GM19238 (cell line): ENCODE results near the gene TBRG4.
"Not testable (repeated sequence)": the region's sequence is repeated elsewhere in the genome, so short reads cannot be mapped to it uniquely, and the experiment has no call there.

Source experiments
- DNase-seq: peaks from one replicate; pipeline ENCODE4 v3.0.0; 2011; ENCODE audit warnings: low spot score; ENCODE audit not compliant: insufficient read length

Gene TBRG4

GRCh38 chr7:45111298-45112223 lies at the start of gene TBRG4:
Gene TBRG4, minus strand, starts transcription at chr7:45111697. Its CDS starts 2,460 bp downstream, at chr7:45109237.
- peak; percentile 92 for DNase-seq

- DNase-seq, result no peak
Measured at GRCh38 chr7:45161138-45161537, 49.6 kb upstream of the TBRG4 start.

- DNase-seq, result peak; percentile 39
Measured at GRCh38 chr7:45160417-45160881, 49.0 kb upstream of the TBRG4 start.

GRCh38 chr7:45159296-45159695 lies 47.8 kb upstream of the TBRG4 start:
- DNase-seq, result no peak

GRCh38 chr7:45158471-45158870 lies 47.0 kb upstream of the TBRG4 start:
- no peak for DNase-seq

GRCh38 chr7:45157653-45158401 lies 46.3 kb upstream of the TBRG4 start, which contains the start of gene RAMP3:
Gene RAMP3, plus strand, starts transcription at chr7:45157791. Its CDS starts 38 bp downstream, at chr7:45157829.
- no peak for DNase-seq

- DNase-seq, result no peak
Measured at GRCh38 chr7:45157286-45157652, 45.8 kb upstream of the TBRG4 start.

GRCh38 chr7:45156516-45157272 lies 45.2 kb upstream of the TBRG4 start:
- no peak for DNase-seq

- no peak for DNase-seq
Measured at GRCh38 chr7:45155941-45156340, 44.4 kb upstream of the TBRG4 start.

- DNase-seq, result no peak
Measured at GRCh38 chr7:45155357-45155900, 43.9 kb upstream of the TBRG4 start.

GRCh38 chr7:45153861-45154260 lies 42.4 kb upstream of the TBRG4 start:
- not testable (repeated sequence) for DNase-seq

GRCh38 chr7:45153233-45153632 lies 41.7 kb upstream of the TBRG4 start:
- no peak for DNase-seq

- DNase-seq, result no peak
Measured at GRCh38 chr7:45151967-45152366, 40.5 kb upstream of the TBRG4 start.

GRCh38 chr7:45151131-45151684 lies 39.7 kb upstream of the TBRG4 start:
- no peak for DNase-seq

GRCh38 chr7:45150199-45150598 lies 38.7 kb upstream of the TBRG4 start:
- DNase-seq, result no peak

- no peak for DNase-seq
Measured at GRCh38 chr7:45149606-45150005, 38.1 kb upstream of the TBRG4 start.

- DNase-seq, result no peak
Measured at GRCh38 chr7:45148653-45148973, 37.1 kb upstream of the TBRG4 start.

- no peak for DNase-seq
Measured at GRCh38 chr7:45147858-45148652, 36.6 kb upstream of the TBRG4 start.

- DNase-seq, result no peak
Measured at GRCh38 chr7:45146531-45147379, 35.3 kb upstream of the TBRG4 start.
